Thyroid gland (tissue), 4 donors: Measurements from ENCODE around the gene TRAF3IP3.

Experiments
- CTCF ChIP-seq, 6 experiments: fragments of 200-600 bp in 3 of 6; fragments of 450-650 bp in 3 of 6; sonication (generic) in 3 of 6; IDR thresholded peaks; one replicate each; pipeline ENCODE4 v1.5.1; 2016 to 2019; ENCODE audit warnings: antibody characterized with exemption in 6 of 6, mild to moderate bottlenecking in 2 of 6, inconsistent platforms in 1 of 6, moderate library complexity in 1 of 6
- POLR2A ChIP-seq, 2 donors: fragments of 450-650 bp; IDR thresholded peaks; one replicate each; pipeline ENCODE4 v1.6.1; 2017; ENCODE audit warnings: antibody characterized with exemption in 2 of 2, mild to moderate bottlenecking in 2 of 2, moderate library complexity in 1 of 2

- TF ChIP-seq CTCF (IDR thresholded peaks at IDR 0.05) (no peak), POLR2A (IDR thresholded peaks at IDR 0.05) (no peak)
Measured at GRCh38 chr1:209721323-209721722, 34.5 kb upstream of the TRAF3IP3 start.
